Neural cell (in vitro differentiated cells): ENCODE measurements around the gene TLNRD1.

Experiments
- CTCF ChIP-seq: fragments of 450-650 bp; IDR thresholded peaks from 2 replicates; pipeline ENCODE4 v1.5.1; 2014; ENCODE audit warnings: antibody characterized with exemption, mild to moderate bottlenecking, moderate library complexity; ENCODE audit not compliant: poor library complexity, severe bottlenecking
- EZH2 ChIP-seq: fragments of 200-600, 300-800 bp; shearing (Covaris generic), sonication (generic); IDR thresholded peaks from 2 replicates; pipeline ENCODE4 v1.6.1; 2014; ENCODE audit warnings: antibody characterized with exemption, low read length, borderline replicate concordance, mild to moderate bottlenecking; ENCODE audit not compliant: insufficient read depth, poor library complexity, severe bottlenecking
- POLR2AphosphoS5 ChIP-seq: IDR thresholded peaks from 2 replicates; pipeline ENCODE4 v1.6.1; 2012
- REST ChIP-seq: IDR thresholded peaks from 2 replicates; pipeline ENCODE4 v1.6.1; 2012; ENCODE audit warnings: borderline replicate concordance

GRCh38 chr15:81011593-81011992 is 10.9 kb downstream of the TLNRD1 start:
- TF ChIP-seq CTCF (no peak), EZH2 (no peak), REST (no peak), POLR2AphosphoS5 (no peak)
